Trophoblast cell (in vitro differentiated cells and primary cell): ENCODE measurements around the gene MUC5B.

Experiments
- DNase-seq, 2 donors: peaks; one replicate each; pipeline ENCODE4 v3.0.0-alpha.2; 2016
- H2AFZ ChIP-seq: 2 replicates; pipeline ENCODE4 v1.6.1; 2013; ENCODE audit warnings: low read length, moderate library complexity, mild to moderate bottlenecking; ENCODE audit not compliant: insufficient read depth, poor library complexity
- H2AK5ac ChIP-seq: 2 replicates; pipeline ENCODE4 v1.6.1; 2013; ENCODE audit warnings: mild to moderate bottlenecking, low read length
- H2BK120ac ChIP-seq: 2 replicates; pipeline ENCODE4 v1.6.1; 2013; ENCODE audit warnings: low read length, mild to moderate bottlenecking, moderate library complexity; ENCODE audit not compliant: insufficient read depth, poor library complexity
- H2BK12ac ChIP-seq: 2 replicates; pipeline ENCODE4 v1.6.1; 2013; ENCODE audit warnings: mild to moderate bottlenecking, low read length, moderate library complexity
- H2BK5ac ChIP-seq: 2 replicates; pipeline ENCODE4 v1.6.1; 2013; ENCODE audit warnings: low read length, low read depth, moderate library complexity, mild to moderate bottlenecking; ENCODE audit not compliant: poor library complexity
- H3K14ac ChIP-seq: 2 replicates; pipeline ENCODE4 v1.6.1; 2013; ENCODE audit warnings: mild to moderate bottlenecking, low read length
- H3K18ac ChIP-seq: 2 replicates; pipeline ENCODE4 v1.6.1; 2013; ENCODE audit warnings: mild to moderate bottlenecking, low read length
- H3K23ac ChIP-seq: 2 replicates; pipeline ENCODE4 v1.6.1; 2013; ENCODE audit warnings: low read length
- H3K27ac ChIP-seq: 2 replicates; pipeline ENCODE4 v1.5.1; 2013; ENCODE audit warnings: low read depth, mild to moderate bottlenecking, inconsistent platforms, low read length, moderate library complexity
- H3K27me3 ChIP-seq: 2 replicates; pipeline ENCODE4 v1.6.1; 2013; ENCODE audit warnings: inconsistent platforms, mild to moderate bottlenecking, low read length, moderate library complexity; ENCODE audit not compliant: insufficient read depth
- H3K36me3 ChIP-seq, 2 experiments: 1 replicate in 1 of 2; 2 replicates in 1 of 2; pipeline ENCODE4 v1.6.1; 2013; ENCODE audit warnings: low read length in 2 of 2, mild to moderate bottlenecking in 2 of 2, moderate library complexity in 1 of 2; ENCODE audit not compliant: insufficient read depth in 2 of 2, control insufficient read depth in 1 of 2
- H3K4ac ChIP-seq: 2 replicates; pipeline ENCODE4 v1.6.1; 2013; ENCODE audit warnings: low read depth, mild to moderate bottlenecking, low read length, moderate library complexity
- H3K4me1 ChIP-seq, 2 experiments: 1 replicate in 1 of 2; 2 replicates in 1 of 2; pipeline ENCODE4 v1.6.1; 2013; ENCODE audit warnings: low read length in 2 of 2, mild to moderate bottlenecking in 2 of 2, moderate library complexity in 1 of 2; ENCODE audit not compliant: insufficient read depth in 2 of 2, control insufficient read depth in 1 of 2
- H3K4me2 ChIP-seq: 2 replicates; pipeline ENCODE4 v1.6.1; 2013; ENCODE audit warnings: inconsistent platforms, mild to moderate bottlenecking, low read length, moderate library complexity
- H3K4me3 ChIP-seq: 2 replicates; pipeline ENCODE4 v1.5.1; 2013; ENCODE audit warnings: mild to moderate bottlenecking, low read depth, low read length, inconsistent platforms
- H3K79me1 ChIP-seq: one replicate; pipeline ENCODE4 v1.6.1; 2013; ENCODE audit warnings: low read length
- H3K79me2 ChIP-seq: 2 replicates; pipeline ENCODE4 v1.6.1; 2013; ENCODE audit warnings: low read length, mild to moderate bottlenecking; ENCODE audit not compliant: control insufficient read depth, insufficient read depth, poor library complexity
- H3K9ac ChIP-seq: 2 replicates; pipeline ENCODE4 v1.6.1; 2013; ENCODE audit warnings: mild to moderate bottlenecking, low read length
- H3K9me3 ChIP-seq: 2 replicates; pipeline ENCODE4 v1.6.1; 2013; ENCODE audit warnings: low read depth, mild to moderate bottlenecking, control low read depth, inconsistent platforms, low read length; ENCODE audit not compliant: insufficient read depth
- H4K12ac ChIP-seq: 2 replicates; pipeline ENCODE4 v1.6.1; 2013; ENCODE audit warnings: low read depth, mild to moderate bottlenecking, low read length, moderate library complexity
- H4K8ac ChIP-seq: 2 replicates; pipeline ENCODE4 v1.6.1; 2013; ENCODE audit warnings: low read depth, mild to moderate bottlenecking, low read length, moderate library complexity
- H4K91ac ChIP-seq: one replicate; pipeline ENCODE4 v1.6.1; 2013; ENCODE audit warnings: low read depth, mild to moderate bottlenecking, low read length, moderate library complexity
- WGBS: extraction: QIAGEN DNeasy Blood & Tissue Kit; methylation state at CpG from one replicate; pipeline ENCODE4 v1.1.7; 2013; ENCODE audit warnings: missing lambda C conversion rate; ENCODE audit not compliant: insufficient read length, insufficient coverage; ENCODE audit errors: extremely low coverage; 5-methylcytosine and 5-hydroxymethylcytosine counted together

MUC5B gene

GRCh38 chr11:1236316-1237127 is 13.7 kb downstream of the MUC5B start:
- Histone ChIP-seq H3K23ac (no peak overlapping the region), H3K79me1 (no peaks in the 10 kb centered on the region), H3K36me3 (no peaks in the 10 kb centered on the region), H2BK5ac (no peak overlapping the region), H2BK120ac (no peak overlapping the region), H3K14ac (no peak overlapping the region), H3K4me3 (no peak overlapping the region), H3K27ac (no peak overlapping the region), H2AK5ac (no peak overlapping the region), H3K27me3 (no peaks in the 10 kb centered on the region), H3K9ac (no peak overlapping the region), H4K91ac (no peak overlapping the region), H3K4ac (no peak overlapping the region), H3K18ac (no peak overlapping the region), H3K4me2 (no peak overlapping the region), H4K8ac (no peak overlapping the region), H3K4me1 (no peaks in the 10 kb centered on the region), H2BK12ac (no peak overlapping the region), H3K79me2 (no peaks in the 10 kb centered on the region), H4K12ac (no peak overlapping the region), H3K9me3 (peaks cover 24% of the 10 kb centered on the region), H2AFZ (no peak overlapping the region)
- DNase-seq, result no peak
- no CpG with 5 or more reads among the region's 37 CpGs for WGBS

- H2BK5ac ChIP-seq, result no peak overlapping the region
- H3K27ac ChIP-seq, result no peak overlapping the region
- H3K27me3 ChIP-seq, result no peaks in the 10 kb centered on the region
- no peak overlapping the region for H2BK120ac ChIP-seq
- no peak overlapping the region for H3K14ac ChIP-seq
- H3K4me1 ChIP-seq, result no peaks in the 10 kb centered on the region
- no peak overlapping the region for H4K8ac ChIP-seq
- no peak for DNase-seq
- no peak overlapping the region for H2BK12ac ChIP-seq
- no peak overlapping the region for H4K12ac ChIP-seq
- H2AFZ ChIP-seq, result no peak overlapping the region
- H3K79me1 ChIP-seq, result no peaks in the 10 kb centered on the region
- no peak overlapping the region for H4K91ac ChIP-seq
- H3K9me3 ChIP-seq, result peaks cover 31% of the 10 kb centered on the region
- no peak overlapping the region for H3K23ac ChIP-seq
- H3K4me3 ChIP-seq, result no peak overlapping the region
- H3K18ac ChIP-seq, result no peak overlapping the region
- H2AK5ac ChIP-seq, result no peak overlapping the region
- H3K36me3 ChIP-seq, result no peaks in the 10 kb centered on the region
- no peaks in the 10 kb centered on the region for H3K79me2 ChIP-seq
- no CpG with 5 or more reads among the region's 13 CpGs for WGBS
- no peak overlapping the region for H3K4ac ChIP-seq
- no peak overlapping the region for H3K9ac ChIP-seq
- no peak overlapping the region for H3K4me2 ChIP-seq
Measured at GRCh38 chr11:1237128-1237580, 14.3 kb downstream of the MUC5B start.

GRCh38 chr11:1237851-1238250 is 15.0 kb downstream of the MUC5B start:
- Histone ChIP-seq H3K23ac (no peak overlapping the region), H4K91ac (no peak overlapping the region), H3K4me2 (no peak overlapping the region), H4K8ac (no peak overlapping the region), H3K27ac (no peak overlapping the region), H4K12ac (no peak overlapping the region), H2BK12ac (no peak overlapping the region), H2BK5ac (no peak overlapping the region), H3K4me1 (no peaks in the 10 kb centered on the region), H3K4ac (no peak overlapping the region), H3K79me2 (no peaks in the 10 kb centered on the region), H2AK5ac (no peak overlapping the region), H2BK120ac (no peak overlapping the region), H3K18ac (no peak overlapping the region), H3K14ac (no peak overlapping the region), H2AFZ (no peak overlapping the region), H3K36me3 (no peaks in the 10 kb centered on the region), H3K27me3 (no peaks in the 10 kb centered on the region), H3K4me3 (no peak overlapping the region), H3K9me3 (peaks cover 38% of the 10 kb centered on the region), H3K9ac (no peak overlapping the region), H3K79me1 (no peaks in the 10 kb centered on the region)
- no peak for DNase-seq
- WGBS, result no CpG with 5 or more reads among the region's 10 CpGs

DNA sequence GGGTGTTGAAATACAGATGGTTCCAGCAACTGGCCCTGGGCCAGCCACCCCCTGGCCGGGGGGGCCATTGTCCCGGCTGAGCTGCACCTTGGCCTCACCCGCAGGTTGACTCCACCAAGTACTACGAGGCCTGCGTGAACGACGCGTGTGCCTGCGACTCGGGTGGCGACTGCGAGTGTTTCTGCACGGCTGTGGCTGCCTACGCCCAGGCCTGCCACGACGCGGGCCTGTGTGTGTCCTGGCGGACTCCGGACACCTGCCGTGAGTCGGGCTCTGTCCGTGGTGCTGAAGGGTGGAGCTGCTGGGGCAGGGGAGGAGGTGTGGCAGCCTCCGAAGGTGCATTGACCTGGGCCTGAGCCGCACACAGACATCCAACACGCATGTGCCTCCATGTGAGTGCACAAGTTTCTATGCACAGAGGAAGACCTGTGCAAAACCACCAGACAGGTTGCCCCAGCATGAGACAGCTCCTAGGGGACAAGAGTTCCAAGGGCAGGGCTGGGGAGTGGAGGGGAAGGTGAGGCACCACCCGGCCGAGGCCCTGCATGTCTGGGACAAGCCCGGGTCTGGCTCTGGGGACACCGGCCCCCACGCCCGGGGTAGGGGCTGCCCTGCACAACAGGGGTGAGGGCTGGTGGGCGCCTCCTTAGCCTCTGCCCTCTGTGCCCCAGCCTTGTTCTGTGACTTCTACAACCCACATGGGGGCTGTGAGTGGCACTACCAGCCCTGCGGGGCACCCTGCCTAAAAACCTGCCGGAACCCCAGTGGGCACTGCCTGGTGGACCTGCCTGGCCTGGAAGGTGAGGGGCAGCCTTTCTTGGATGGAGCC is 16.1 kb downstream of the MUC5B start:
- no peak overlapping the region for H4K91ac ChIP-seq
- no peak overlapping the region for H2BK5ac ChIP-seq
- no peak overlapping the region for H2BK12ac ChIP-seq
- peaks cover 41% of the 10 kb centered on the region for H3K9me3 ChIP-seq
- H3K27ac ChIP-seq, result no peak overlapping the region
- no peak overlapping the region for H2BK120ac ChIP-seq
- WGBS, result no CpG with 5 or more reads among the region's 34 CpGs
- H3K9ac ChIP-seq, result no peak overlapping the region
- no peak overlapping the region for H3K18ac ChIP-seq
- H4K8ac ChIP-seq, result no peak overlapping the region
- no peak overlapping the region for H3K4me2 ChIP-seq
- DNase-seq, result peak; percentile 43 to 71
- H3K4me3 ChIP-seq, result no peak overlapping the region
- H3K23ac ChIP-seq, result no peak overlapping the region
- no peak overlapping the region for H2AFZ ChIP-seq
- no peak overlapping the region for H3K4ac ChIP-seq
- no peak overlapping the region for H3K14ac ChIP-seq
- H3K4me1 ChIP-seq, result no peaks in the 10 kb centered on the region
- no peaks in the 10 kb centered on the region for H3K79me1 ChIP-seq
- H2AK5ac ChIP-seq, result no peak overlapping the region
- H3K27me3 ChIP-seq, result no peaks in the 10 kb centered on the region
- H3K36me3 ChIP-seq, result no peaks in the 10 kb centered on the region
- H3K79me2 ChIP-seq, result no peaks in the 10 kb centered on the region
- H4K12ac ChIP-seq, result no peak overlapping the region
